Skeletal muscle satellite cell (primary cell): Measurements from ENCODE around the gene SLC66A2.

ENCODE experiments used
- H3K27me3 ChIP-seq: 2 replicates; pipeline ENCODE4 v1.7.0; 2013; ENCODE audit warnings: low read length; ENCODE audit not compliant: control insufficient read depth, insufficient read depth
- H3K36me3 ChIP-seq: 2 replicates; pipeline ENCODE4 v1.7.0; 2013; ENCODE audit warnings: mild to moderate bottlenecking, control low read depth, low read length; ENCODE audit not compliant: insufficient read depth
- H3K4me1 ChIP-seq: 2 replicates; pipeline ENCODE4 v1.7.0; 2013; ENCODE audit warnings: low read length; ENCODE audit not compliant: control insufficient read depth, insufficient read depth
- H3K4me2 ChIP-seq: 2 replicates; pipeline ENCODE4 v1.7.0; 2013; ENCODE audit warnings: mild to moderate bottlenecking, low read length
- H3K4me3 ChIP-seq: 2 replicates; pipeline ENCODE4 v1.7.0; 2013; ENCODE audit warnings: low read length
- H3K9ac ChIP-seq: 2 replicates; pipeline ENCODE4 v1.7.0; 2013; ENCODE audit warnings: mild to moderate bottlenecking, low read depth, low read length, moderate library complexity
- H3K9me3 ChIP-seq: replicated peaks from 2 replicates; pipeline ENCODE4 v1.7.0; 2013; ENCODE audit warnings: mild to moderate bottlenecking, control low read depth, low read length

Gene SLC66A2

DNA sequence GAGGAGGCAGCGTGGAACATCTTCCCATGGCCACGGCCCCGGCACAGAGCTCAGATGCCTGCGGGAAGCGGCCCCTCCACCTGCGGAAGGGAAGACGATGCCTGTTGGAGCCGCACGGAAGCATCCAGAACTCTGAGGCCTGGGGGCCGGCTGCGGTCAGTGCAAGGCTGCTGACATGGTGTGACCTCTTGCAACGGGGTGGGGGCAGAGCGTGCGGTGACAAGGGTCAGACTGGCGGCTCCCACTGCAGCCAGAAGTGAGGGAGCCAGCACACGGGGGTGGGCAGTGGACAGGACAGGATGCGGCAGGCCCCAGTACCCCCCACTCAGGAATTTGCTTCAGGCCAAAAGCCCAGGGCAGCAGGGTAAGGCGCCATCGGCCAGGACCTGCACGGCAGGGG lies 48.8 kb downstream of the SLC66A2 start:
- Histone ChIP-seq H3K4me2 (no peak overlapping the region), H3K36me3 (peaks cover 24% of the 10 kb centered on the region), H3K4me3 (no peak overlapping the region), H3K9me3 (peaks cover 18% of the 10 kb centered on the region), H3K27me3 (no peaks in the 10 kb centered on the region), H3K9ac (no peak overlapping the region), H3K4me1 (no peaks in the 10 kb centered on the region)

DNA sequence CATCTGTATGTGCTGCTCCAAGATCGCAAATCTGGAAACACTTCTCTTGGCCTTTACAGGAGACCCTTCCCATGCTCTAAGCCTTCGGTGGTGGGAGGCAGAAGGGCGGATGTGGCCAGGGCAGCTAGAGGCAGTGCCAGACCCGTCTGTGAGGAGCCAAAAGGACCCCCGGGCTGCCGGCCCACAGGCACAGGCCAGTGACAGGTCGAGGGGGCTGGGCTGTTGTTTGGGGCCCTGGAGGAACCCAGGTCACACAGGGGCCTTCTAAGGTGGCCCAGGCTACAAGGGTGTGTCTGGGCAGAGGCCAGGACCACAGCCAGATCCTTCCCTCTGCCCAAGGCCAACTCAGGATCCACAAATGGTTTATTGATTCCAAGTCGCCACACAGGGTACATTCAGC lies 49.4 kb downstream of the SLC66A2 start:
- Histone ChIP-seq H3K36me3 (peaks cover 24% of the 10 kb centered on the region), H3K9me3 (peaks cover 22% of the 10 kb centered on the region), H3K4me1 (no peaks in the 10 kb centered on the region), H3K27me3 (no peaks in the 10 kb centered on the region), H3K9ac (no peak overlapping the region), H3K4me3 (no peak overlapping the region), H3K4me2 (no peak overlapping the region)

DNA sequence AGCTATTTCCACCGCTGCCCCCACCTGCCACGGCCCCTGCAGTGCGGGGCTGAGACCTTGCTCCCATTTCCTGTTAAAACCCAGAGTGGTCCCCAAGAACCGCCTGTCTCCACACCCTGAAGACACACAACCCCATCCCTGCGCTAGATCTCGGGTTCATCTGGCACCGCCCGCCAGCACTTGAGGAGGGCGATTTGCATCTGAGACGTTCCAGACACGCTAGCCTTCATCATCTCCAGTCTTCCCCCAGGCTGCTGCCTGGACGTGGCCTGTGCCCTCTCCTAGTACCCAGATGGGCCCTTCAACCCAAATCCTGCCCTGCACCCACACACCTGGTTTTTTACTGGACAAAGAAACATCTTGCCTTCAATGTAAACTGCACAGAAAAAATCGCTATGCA lies 49.8 kb downstream of the SLC66A2 start:
- peaks cover 26% of the 10 kb centered on the region for H3K9me3 ChIP-seq
- no peak overlapping the region for H3K4me2 ChIP-seq
- peaks cover 24% of the 10 kb centered on the region for H3K36me3 ChIP-seq

DNA sequence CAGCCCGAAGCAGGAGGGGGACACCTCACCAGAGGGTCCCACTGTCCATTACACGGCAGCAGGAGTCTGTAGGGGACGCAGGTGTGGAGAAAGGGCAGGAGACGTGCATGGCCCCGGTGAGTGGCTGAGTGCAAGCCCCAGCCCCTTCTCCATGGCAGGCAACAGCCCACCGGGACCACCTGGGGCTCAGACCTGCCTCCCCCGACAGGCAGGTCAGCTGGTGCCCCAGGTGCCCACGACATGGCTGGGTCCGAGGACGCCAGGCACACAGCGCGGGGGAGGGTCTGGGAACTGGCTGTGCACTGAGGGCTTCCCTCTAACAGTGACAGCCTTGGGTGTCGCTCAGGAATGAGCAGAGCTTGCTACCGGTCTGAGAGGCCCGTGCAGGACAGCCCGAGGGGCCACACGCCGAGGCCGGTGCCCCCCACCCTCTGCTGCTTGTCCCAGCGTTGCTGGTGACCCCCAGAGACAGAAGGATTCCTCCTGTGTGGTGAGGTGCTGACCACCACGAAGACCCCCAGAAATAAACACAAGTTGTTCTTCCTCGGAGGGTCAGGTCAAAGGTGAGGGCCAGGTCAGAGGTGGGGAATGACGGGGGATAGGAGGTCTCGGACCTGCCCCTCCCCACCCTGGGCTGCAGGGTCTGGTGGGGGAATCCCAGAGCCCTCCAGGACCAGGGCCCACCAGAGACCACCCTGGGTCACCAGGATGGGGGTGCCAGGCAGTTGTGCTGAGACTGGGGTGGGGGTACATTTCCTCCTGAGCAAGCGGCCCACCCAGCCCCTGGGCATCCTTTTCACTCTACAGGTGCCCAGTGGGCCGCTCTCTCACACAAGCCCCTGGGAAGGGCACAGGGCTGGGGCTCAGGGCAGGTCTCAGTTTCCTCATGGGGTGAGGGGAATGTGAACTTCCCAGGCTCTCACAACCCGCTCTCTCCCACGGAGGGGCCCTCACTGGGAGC lies 50.6 kb downstream of the SLC66A2 start:
- H3K4me1 ChIP-seq, result no peaks in the 10 kb centered on the region
- H3K9ac ChIP-seq, result no peak overlapping the region
- no peak overlapping the region for H3K4me2 ChIP-seq
- no peak overlapping the region for H3K4me3 ChIP-seq
- H3K36me3 ChIP-seq, result peaks cover 24% of the 10 kb centered on the region
- H3K9me3 ChIP-seq, result peaks cover 26% of the 10 kb centered on the region
- no peaks in the 10 kb centered on the region for H3K27me3 ChIP-seq

More for the DNA sequence above, 49.8 kb downstream of the SLC66A2 start:
- no peaks in the 10 kb centered on the region for H3K27me3 ChIP-seq
- no peak overlapping the region for H3K9ac ChIP-seq
- no peaks in the 10 kb centered on the region for H3K4me1 ChIP-seq
- no peak overlapping the region for H3K4me3 ChIP-seq

DNA sequence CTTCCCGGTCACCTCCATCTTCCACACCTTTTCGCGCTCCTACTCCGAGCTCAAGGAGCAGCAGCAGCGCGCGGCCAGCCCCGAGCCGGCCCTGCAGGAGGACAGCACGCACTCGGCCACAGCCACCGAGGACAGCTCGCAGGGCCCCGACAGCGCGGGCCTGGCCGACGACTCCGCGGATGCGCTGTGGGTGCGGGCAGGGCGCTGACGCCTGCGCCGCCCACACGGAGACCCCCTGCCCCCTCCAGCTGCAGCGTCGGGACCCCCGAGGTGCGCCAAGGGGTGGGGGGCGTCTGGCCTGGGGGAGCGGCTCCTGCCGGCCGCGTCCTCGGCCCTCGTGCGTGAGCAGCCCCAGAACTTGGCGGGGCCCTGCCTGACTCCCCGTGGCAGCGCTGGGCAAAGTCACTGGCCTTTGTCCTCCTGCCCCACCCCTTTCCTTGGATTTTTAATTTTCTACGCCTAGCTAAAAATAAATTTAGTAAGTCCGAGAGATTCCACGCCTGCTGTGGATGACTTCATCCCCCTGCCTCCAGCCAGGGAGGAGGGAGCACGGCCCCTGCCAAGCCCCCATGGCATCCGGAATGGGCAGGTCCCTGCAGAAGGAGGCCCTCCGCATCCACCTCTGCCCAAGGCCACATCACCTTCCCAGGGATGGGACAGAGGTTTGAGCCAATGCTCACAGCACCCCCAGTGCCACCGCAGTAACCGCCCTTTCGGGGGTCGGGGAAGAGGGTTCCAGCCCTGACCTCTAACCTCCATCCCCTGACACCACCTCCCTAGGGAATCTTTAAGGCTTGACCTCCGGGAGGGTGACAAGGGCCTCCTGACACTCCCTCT lies 51.6 kb downstream of the SLC66A2 start:
- peaks cover 24% of the 10 kb centered on the region for H3K36me3 ChIP-seq
- no peak overlapping the region for H3K4me2 ChIP-seq
- no peak overlapping the region for H3K4me3 ChIP-seq
- H3K9ac ChIP-seq, result no peak overlapping the region
- no peaks in the 10 kb centered on the region for H3K4me1 ChIP-seq
- peaks cover 34% of the 10 kb centered on the region for H3K9me3 ChIP-seq
- no peaks in the 10 kb centered on the region for H3K27me3 ChIP-seq

DNA sequence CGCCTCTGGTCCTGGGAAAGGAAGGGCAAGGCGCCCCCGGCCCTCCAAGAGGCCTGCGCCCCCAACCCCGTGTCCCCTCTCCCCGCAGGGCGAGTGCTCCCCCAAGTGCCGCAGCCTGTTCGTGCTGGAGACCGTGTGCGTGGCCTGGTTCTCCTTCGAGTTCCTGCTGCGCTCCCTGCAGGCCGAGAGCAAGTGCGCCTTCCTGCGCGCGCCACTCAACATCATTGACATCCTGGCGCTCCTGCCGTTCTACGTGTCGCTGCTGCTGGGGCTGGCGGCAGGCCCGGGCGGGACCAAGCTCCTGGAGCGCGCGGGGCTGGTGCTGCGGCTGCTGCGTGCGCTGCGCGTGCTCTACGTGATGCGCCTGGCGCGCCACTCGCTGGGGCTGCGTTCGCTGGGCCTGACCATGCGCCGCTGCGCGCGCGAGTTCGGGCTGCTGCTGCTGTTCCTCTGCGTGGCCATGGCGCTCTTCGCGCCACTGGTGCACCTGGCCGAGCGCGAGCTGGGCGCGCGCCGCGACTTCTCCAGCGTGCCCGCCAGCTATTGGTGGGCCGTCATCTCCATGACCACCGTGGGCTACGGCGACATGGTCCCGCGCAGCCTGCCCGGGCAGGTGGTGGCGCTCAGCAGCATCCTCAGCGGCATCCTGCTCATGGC lies 52.4 kb downstream of the SLC66A2 start:
- Histone ChIP-seq H3K4me1 (no peaks in the 10 kb centered on the region), H3K4me3 (no peak overlapping the region), H3K9me3 (peaks cover 36% of the 10 kb centered on the region), H3K4me2 (no peak overlapping the region), H3K27me3 (no peaks in the 10 kb centered on the region), H3K36me3 (peaks cover 24% of the 10 kb centered on the region), H3K9ac (no peak overlapping the region)

DNA sequence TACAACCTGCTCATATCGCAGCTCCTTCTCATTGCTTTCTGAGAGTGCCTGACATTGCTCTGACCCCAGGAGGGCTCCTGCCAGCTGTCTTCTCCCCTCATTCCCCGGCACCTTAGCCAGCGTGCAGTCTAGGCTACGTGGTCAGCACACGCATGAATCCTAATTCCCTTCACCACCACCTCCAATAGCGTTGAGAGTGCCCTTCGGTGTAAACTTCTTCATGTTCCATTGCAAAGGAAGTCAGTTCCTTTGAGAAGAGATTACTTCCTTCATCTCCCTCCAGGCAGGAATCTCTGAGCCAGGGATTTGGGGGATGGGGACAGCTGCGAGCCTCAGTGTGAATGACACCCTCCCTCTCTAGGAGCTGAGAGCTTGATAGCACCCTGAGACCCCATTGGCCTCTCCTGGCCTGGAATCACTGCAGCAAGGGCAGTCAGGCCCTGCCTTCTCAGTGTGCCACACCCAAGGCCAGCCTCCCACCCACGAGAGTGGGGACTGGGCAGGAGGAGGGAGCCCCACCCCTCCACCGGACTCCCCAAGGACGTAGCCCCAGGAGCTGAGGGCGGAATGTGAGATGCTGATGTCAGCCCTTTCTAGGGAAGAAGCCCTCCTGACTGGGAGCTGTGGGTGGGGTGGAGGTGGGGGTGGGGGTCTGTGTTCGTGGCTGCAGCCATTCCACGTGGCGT lies 53.4 kb downstream of the SLC66A2 start:
- Histone ChIP-seq H3K9ac (no peak overlapping the region), H3K9me3 (peaks cover 46% of the 10 kb centered on the region), H3K4me3 (no peak overlapping the region), H3K4me2 (no peak overlapping the region), H3K36me3 (peaks cover 14% of the 10 kb centered on the region), H3K4me1 (no peaks in the 10 kb centered on the region), H3K27me3 (no peaks in the 10 kb centered on the region)

DNA sequence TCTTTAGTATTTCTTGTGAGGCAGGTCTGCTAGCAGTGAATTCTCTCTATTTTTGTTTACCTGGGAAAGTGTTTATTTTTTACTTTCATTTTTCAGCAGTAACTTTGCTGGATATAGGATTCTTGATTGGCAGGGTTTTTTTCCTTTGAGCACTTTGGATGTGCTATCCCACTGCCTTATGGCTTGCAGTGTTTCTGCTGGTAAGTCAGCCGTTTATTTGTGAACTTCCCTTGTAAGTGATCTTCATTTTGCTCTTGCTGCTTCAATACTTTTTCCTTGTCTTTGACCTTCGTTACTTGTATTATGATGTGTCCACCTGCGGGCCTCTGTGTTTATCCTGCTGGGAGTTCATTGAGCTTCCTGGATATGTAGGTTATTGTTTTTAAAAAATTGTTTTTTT lies 54.7 kb downstream of the SLC66A2 start:
- Histone ChIP-seq H3K4me3 (no peak overlapping the region), H3K36me3 (peaks cover under 1% of the 10 kb centered on the region), H3K4me1 (no peaks in the 10 kb centered on the region), H3K9ac (no peak overlapping the region), H3K27me3 (no peaks in the 10 kb centered on the region), H3K9me3 (peaks cover 56% of the 10 kb centered on the region), H3K4me2 (no peak overlapping the region)

DNA sequence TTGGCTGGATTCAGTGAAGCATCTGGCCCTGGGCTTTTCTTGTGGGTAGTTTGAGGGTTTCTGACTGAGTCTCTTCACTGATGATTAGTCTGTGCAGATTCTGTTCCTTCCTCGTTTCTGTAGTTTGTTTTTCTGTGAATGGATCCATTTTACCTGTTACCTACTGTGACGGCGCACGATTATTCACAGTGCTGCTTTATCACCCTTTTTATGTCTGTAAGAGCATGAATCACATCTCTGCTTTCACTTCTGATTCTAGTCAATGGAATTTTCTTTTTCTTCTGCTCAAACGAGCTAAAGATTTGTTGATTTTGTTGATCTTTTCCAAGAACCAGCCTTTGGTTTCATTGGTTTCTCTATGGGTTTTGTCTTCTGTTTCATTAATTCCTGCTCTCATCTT lies 60.8 kb downstream of the SLC66A2 start:
- Histone ChIP-seq H3K36me3 (no peaks in the 10 kb centered on the region), H3K4me2 (no peak overlapping the region), H3K9me3 (peaks cover 49% of the 10 kb centered on the region), H3K4me1 (no peaks in the 10 kb centered on the region), H3K9ac (no peak overlapping the region), H3K27me3 (no peaks in the 10 kb centered on the region), H3K4me3 (no peak overlapping the region)

DNA sequence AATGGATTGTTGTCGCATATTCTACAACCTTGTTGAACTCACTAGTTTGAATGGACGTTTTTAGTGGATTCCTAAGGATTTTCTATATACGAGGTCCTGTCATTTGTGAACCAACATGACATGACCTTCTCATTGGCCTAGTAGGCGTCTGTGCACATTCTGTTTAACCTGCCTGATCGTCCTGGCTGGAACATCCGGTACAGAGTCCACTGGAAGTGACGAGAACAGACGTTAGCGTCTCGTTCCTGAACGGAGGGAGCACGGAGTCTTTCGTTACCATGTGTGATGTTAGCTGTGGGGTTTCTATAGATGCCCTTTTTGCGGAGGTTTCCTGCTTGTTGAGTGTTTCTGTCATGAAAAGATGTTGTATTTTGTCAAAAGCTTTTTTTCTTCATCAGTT lies 61.9 kb downstream of the SLC66A2 start:
- Histone ChIP-seq H3K4me1 (no peaks in the 10 kb centered on the region), H3K27me3 (no peaks in the 10 kb centered on the region), H3K36me3 (no peaks in the 10 kb centered on the region), H3K9ac (no peak overlapping the region), H3K9me3 (peaks cover 43% of the 10 kb centered on the region), H3K4me2 (no peak overlapping the region), H3K4me3 (no peak overlapping the region)

DNA sequence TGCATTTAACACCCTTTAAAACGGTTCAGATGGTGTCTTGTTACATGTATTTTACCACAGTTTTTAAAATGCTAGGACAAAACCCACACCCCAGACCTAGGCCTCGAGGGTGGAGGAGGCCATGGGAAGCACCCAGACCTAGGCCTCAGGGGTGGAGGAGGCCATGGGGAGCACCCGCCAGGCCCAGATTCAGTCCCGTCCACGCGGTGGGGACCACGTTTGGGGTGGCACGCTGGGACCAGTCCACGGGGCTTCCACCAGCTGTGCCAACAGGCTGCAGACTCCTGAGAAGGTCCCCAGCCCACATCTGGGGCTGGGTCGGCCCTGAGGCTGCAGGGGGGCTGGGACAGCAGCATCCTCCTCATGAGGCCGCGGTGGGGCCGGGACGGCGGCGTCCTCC lies 63.4 kb downstream of the SLC66A2 start:
- Histone ChIP-seq H3K27me3 (no peaks in the 10 kb centered on the region), H3K4me1 (no peaks in the 10 kb centered on the region), H3K9ac (no peak overlapping the region), H3K4me3 (no peak overlapping the region), H3K4me2 (no peak overlapping the region), H3K36me3 (no peaks in the 10 kb centered on the region), H3K9me3 (peaks cover 32% of the 10 kb centered on the region)
